Ovary (tissue), 3 donors: ENCODE results near the gene TADA2A.

ENCODE experiments used
- POLR2A ChIP-seq: fragments of 450-650 bp; IDR thresholded peaks from one replicate; pipeline ENCODE4 v1.6.1; 2017; ENCODE audit warnings: antibody characterized with exemption, mild to moderate bottlenecking, moderate library complexity
- TF ChIP-seq, protein P1 (sequence below), 3 donors: fragments of 450-650 bp in 2 of 3; fragments of 200-600 bp in 1 of 3; IDR thresholded peaks; one replicate each; pipeline versions ENCODE4 v1.5.1 to v1.8.0; 2016 to 2022; ENCODE audit warnings: antibody characterized with exemption in 3 of 3, mild to moderate bottlenecking in 1 of 3
- donor health status: DM: no; HTN: no; CAD: no.

DNA sequence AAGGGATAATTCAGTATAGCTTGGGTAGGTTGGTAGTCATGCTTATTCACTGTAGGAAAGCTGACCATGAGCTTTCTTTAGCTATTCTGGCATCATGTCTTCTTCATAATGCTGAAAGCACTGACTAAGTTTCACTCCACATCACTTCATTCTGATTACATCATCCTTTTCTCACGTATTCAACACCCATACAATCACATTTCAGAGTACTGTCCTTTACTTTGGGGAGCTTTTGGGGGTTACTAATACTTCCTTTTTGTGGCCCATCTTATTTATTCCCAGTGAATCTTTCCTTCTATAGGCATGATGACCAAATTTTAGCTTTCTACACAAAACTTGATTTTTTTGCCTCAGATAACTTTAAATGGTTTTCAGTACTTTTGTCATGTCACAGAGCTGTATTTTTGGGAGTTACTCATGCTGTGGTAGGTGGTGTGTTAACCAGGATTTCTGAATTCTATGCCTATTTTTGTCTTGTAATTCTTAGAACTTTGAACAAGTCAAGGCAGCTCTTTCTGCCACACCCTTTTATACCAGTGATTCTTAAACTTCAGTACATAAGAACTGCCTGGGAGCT, 23.5 kb downstream of the TADA2A start:
- no peak for TF ChIP-seq POLR2A
- TF ChIP-seq, protein P1, sequence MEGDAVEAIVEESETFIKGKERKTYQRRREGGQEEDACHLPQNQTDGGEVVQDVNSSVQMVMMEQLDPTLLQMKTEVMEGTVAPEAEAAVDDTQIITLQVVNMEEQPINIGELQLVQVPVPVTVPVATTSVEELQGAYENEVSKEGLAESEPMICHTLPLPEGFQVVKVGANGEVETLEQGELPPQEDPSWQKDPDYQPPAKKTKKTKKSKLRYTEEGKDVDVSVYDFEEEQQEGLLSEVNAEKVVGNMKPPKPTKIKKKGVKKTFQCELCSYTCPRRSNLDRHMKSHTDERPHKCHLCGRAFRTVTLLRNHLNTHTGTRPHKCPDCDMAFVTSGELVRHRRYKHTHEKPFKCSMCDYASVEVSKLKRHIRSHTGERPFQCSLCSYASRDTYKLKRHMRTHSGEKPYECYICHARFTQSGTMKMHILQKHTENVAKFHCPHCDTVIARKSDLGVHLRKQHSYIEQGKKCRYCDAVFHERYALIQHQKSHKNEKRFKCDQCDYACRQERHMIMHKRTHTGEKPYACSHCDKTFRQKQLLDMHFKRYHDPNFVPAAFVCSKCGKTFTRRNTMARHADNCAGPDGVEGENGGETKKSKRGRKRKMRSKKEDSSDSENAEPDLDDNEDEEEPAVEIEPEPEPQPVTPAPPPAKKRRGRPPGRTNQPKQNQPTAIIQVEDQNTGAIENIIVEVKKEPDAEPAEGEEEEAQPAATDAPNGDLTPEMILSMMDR (IDR thresholded peaks at IDR 0.05) = no peak
